Endothelial cell of umbilical vein (primary cell): Measurements from ENCODE around the gene ZNF106. TPM values are rescaled to one million over a fixed set of nuclear protein-coding genes. Genes with fewer than 3 reads are reported as not detected.

Experiments
- BruUV-seq: library from RNA; stranded (reverse); fragments of 400-500 nt; replicated peaks from 2 replicates; lab custom pipeline; 2021; lab: Mats Ljungman, UMichigan
- CTCF ChIA-PET: fragments of 300-600, 350-600 bp; sonication (Branson Sonifier 250); formaldehyde crosslinking; loops from one replicate; lab custom pipeline; 2021; ENCODE audit warnings: antibody characterized with exemption, inconsistent platforms; lab: Charles Lee
- POLR2A ChIA-PET: fragments of 300-600, 350-600 bp; sonication (Branson Sonifier 250); formaldehyde crosslinking; loops from one replicate; lab custom pipeline; 2021; ENCODE audit warnings: antibody characterized with exemption, inconsistent platforms; lab: Charles Lee
- DNase-seq: peaks from one replicate; pipeline ENCODE4 v3.0.0-alpha.2; 2011; ENCODE audit warnings: low read depth, low spot score
- FAIRE-seq: peaks from 2 replicates; lab custom pipeline; 2011; peaks lifted over from hg19 to GRCh38; lab: Jason Lieb, UNC
- H2AFZ ChIP-seq: 2 replicates; pipeline ENCODE4 v1.6.0; 2012; ENCODE audit warnings: low read depth, low read length, control low read depth, inconsistent platforms
- H3K27ac ChIP-seq: 2 replicates; pipeline ENCODE4 v1.5.1; 2011; ENCODE audit warnings: low read depth, mild to moderate bottlenecking, control low read depth, low read length, moderate library complexity; ENCODE audit not compliant: insufficient read depth
- H3K27me3 ChIP-seq, 2 experiments: 2 replicates each; pipeline versions ENCODE4 v1.6.0 to v1.6.1; 2011; ENCODE audit warnings: low read length in 2 of 2, mixed read lengths in 1 of 2; ENCODE audit not compliant: control insufficient read depth in 2 of 2, insufficient read depth in 2 of 2
- H3K36me3 ChIP-seq, 2 experiments: 2 replicates in 1 of 2; 3 replicates in 1 of 2; pipeline ENCODE4 v1.5.1; 2011; ENCODE audit warnings: low read length in 2 of 2, mild to moderate bottlenecking in 1 of 2, moderate library complexity in 1 of 2; ENCODE audit not compliant: control insufficient read depth in 2 of 2, insufficient read depth in 2 of 2; ENCODE audit errors: extremely low read depth in 1 of 2
- H3K4me1 ChIP-seq: 3 replicates; pipeline ENCODE4 v1.5.1; 2011; ENCODE audit warnings: mild to moderate bottlenecking, low read length; ENCODE audit not compliant: control insufficient read depth, insufficient read depth; ENCODE audit errors: extremely low read depth
- H3K4me2 ChIP-seq: 2 replicates; pipeline ENCODE4 v1.6.1; 2011; ENCODE audit warnings: low read length, control low read depth, mixed read lengths; ENCODE audit not compliant: insufficient read depth
- H3K4me3 ChIP-seq, 3 experiments: fragments of 200-600 bp in 1 of 3; sonication (generic), shearing (Covaris generic) in 1 of 3; replicated peaks in 1 of 3; 2 replicates each; pipeline ENCODE4 v1.5.1; 2011 to 2016; ENCODE audit warnings: control low read depth in 3 of 3, low read length in 3 of 3, mild to moderate bottlenecking in 2 of 3, inconsistent platforms in 1 of 3, low read depth in 1 of 3, moderate library complexity in 1 of 3; ENCODE audit not compliant: insufficient read depth in 1 of 3
- H3K79me2 ChIP-seq: 2 replicates; pipeline ENCODE4 v1.6.0; 2012; ENCODE audit warnings: low read length, inconsistent platforms; ENCODE audit not compliant: control insufficient read depth, insufficient read depth
- H3K9ac ChIP-seq: replicated peaks from 2 replicates; pipeline ENCODE3; 2011; ENCODE audit warnings: low read length, control low read depth; ENCODE audit not compliant: insufficient read depth; ENCODE audit errors: extremely low read depth
- H3K9me1 ChIP-seq: replicated peaks from 3 replicates; pipeline ENCODE4 v1.6.0; 2011; ENCODE audit warnings: mild to moderate bottlenecking, low read length; ENCODE audit not compliant: control insufficient read depth, insufficient read depth; ENCODE audit errors: extremely low read depth
- H3K9me3 ChIP-seq: replicated peaks from 2 replicates; pipeline ENCODE4 v1.5.1; 2012; ENCODE audit warnings: low read length, inconsistent platforms; ENCODE audit not compliant: control insufficient read depth, insufficient read depth
- H4K20me1 ChIP-seq: replicated peaks from 2 replicates; pipeline ENCODE3; 2011; ENCODE audit warnings: mild to moderate bottlenecking, low read length; ENCODE audit not compliant: control insufficient read depth, insufficient read depth; ENCODE audit errors: extremely low read depth
- CTCF ChIP-seq, 2 donors: IDR thresholded peaks; 1 replicate in 1 of 2; 2 replicates in 1 of 2; pipeline ENCODE4 v1.5.1; 2011; ENCODE audit warnings: low read length in 2 of 2, mild to moderate bottlenecking in 2 of 2, moderate library complexity in 2 of 2, control low read depth in 1 of 2, inconsistent platforms in 1 of 2, low read depth in 1 of 2; ENCODE audit not compliant: insufficient read depth in 1 of 2; ENCODE audit errors: extremely low read depth in 1 of 2
- EZH2 ChIP-seq: IDR thresholded peaks from 2 replicates; pipeline ENCODE4 v1.6.1; 2012; ENCODE audit warnings: borderline replicate concordance, low read depth, mild to moderate bottlenecking, moderate library complexity, low read length, inconsistent platforms; ENCODE audit not compliant: severe bottlenecking
- FOS ChIP-seq: IDR thresholded peaks from 2 replicates; pipeline ENCODE4 v1.6.1; 2011; ENCODE audit warnings: mild to moderate bottlenecking, low read length, moderate library complexity, borderline replicate concordance; ENCODE audit not compliant: insufficient read depth
- GATA2 ChIP-seq: IDR thresholded peaks from 2 replicates; pipeline ENCODE4 v1.7.0; 2011; ENCODE audit warnings: low read depth, mild to moderate bottlenecking, moderate library complexity, mixed read lengths, low read length; ENCODE audit not compliant: insufficient read length, insufficient read depth
- JUN ChIP-seq: IDR thresholded peaks from 2 replicates; pipeline ENCODE4 v1.6.1; 2011; ENCODE audit warnings: borderline replicate concordance, low read depth; ENCODE audit not compliant: insufficient read length, insufficient read depth
- MAX ChIP-seq: IDR thresholded peaks from 2 replicates; pipeline ENCODE4 v1.6.1; 2011; ENCODE audit not compliant: insufficient read depth, insufficient read length
- MYC ChIP-seq: IDR thresholded peaks from one replicate; pipeline ENCODE4 v1.6.1; 2011; ENCODE audit warnings: mild to moderate bottlenecking, low read depth, low read length
- POLR2A ChIP-seq: IDR thresholded peaks from 2 replicates; pipeline ENCODE4 v1.6.1; 2012; ENCODE audit warnings: low read depth, mild to moderate bottlenecking, control low read depth, low read length
- POLR2AphosphoS5 ChIP-seq: IDR thresholded peaks from 2 replicates; pipeline ENCODE4 v1.6.1; 2012; ENCODE audit warnings: low read depth, mild to moderate bottlenecking, control low read depth, low read length, moderate library complexity; ENCODE audit not compliant: insufficient read depth
- dilution Hi-C: fragments of 300-500 bp; cut with MboI; formaldehyde crosslinking; loops from one replicate; pipeline ENCODE4 v1.15.0; 2019; ENCODE audit warnings: low sequenced_read_pairs; ENCODE audit not compliant: extremely low pct_ligation_motif_present
- intact Hi-C: fragments of 100-400 bp; cut with micrococcal nuclease; formaldehyde crosslinking; loops from one replicate; pipeline ENCODE4 v1.10.0; 2022
- polyA plus RNA-seq, 4 experiments: library from polyadenylated mRNA; depleted of rRNA in 3 of 4; stranded (reverse) in 3 of 4; unstranded in 1 of 4; fragments of >200 nt; gene quantifications; 2 replicates each; pipeline versions ENCODE4 v1.2.1 to v1.2.3, GENCODE V29; 2011 to 2012; ENCODE audit warnings: missing spikeins in 1 of 4
- total RNA-seq: library from RNA; stranded (reverse); gene quantifications from 2 replicates; pipeline ENCODE4 v1.2.3, GENCODE V29; 2021

ZNF106 gene
- total and polyA plus RNA-seq, 2 donors (not counting 3 experiments of a cell fraction or from before 2014, with no cell fraction given) = 18.9 to 53.5 TPM

- peak overlapping the region; percentile 15 for H3K27ac ChIP-seq
- peak; percentile 81 for DNase-seq
Measured at GRCh38 chr15:42504631-42505030, 13.7 kb upstream of the ZNF106 start.

More at GRCh38 chr15:42504631-42505030, 13.7 kb upstream of the ZNF106 start:
- Histone ChIP-seq H3K36me3 (no peaks in the 10 kb centered on the region), H4K20me1 (no peaks in the 10 kb centered on the region), H3K27me3 (no peaks in the 10 kb centered on the region), H3K79me2 (peaks cover 92% of the 10 kb centered on the region), H3K4me1 (peaks cover 28% of the 10 kb centered on the region), H3K4me2 (peak overlapping the region; percentile 37), H3K9me3 (no peaks in the 10 kb centered on the region), H3K9ac (peak overlapping the region; percentile 40), H2AFZ (no peak overlapping the region), H3K4me3 (no peak overlapping the region), H3K9me1 (no peaks in the 10 kb centered on the region)
- ChIA-PET CTCF (interaction anchor here (1.1 to 1.2 kb wide), 2 partner anchors 12 to 50 kb away, joined by 3 read pairs; no protein-coding TSS in a partner anchor), POLR2A (no interaction called here)
- intact Hi-C loops (no loop called here), dilution Hi-C loops (no loop called here)
- no peak for TF ChIP-seq JUN
- no peak for TF ChIP-seq POLR2A
- no peak for TF ChIP-seq GATA2
- TF ChIP-seq POLR2AphosphoS5 = no peak
- TF ChIP-seq CTCF (IDR thresholded peaks at IDR 0.05; ENCODE audit: extremely low read depth in 1 of 2, insufficient read depth in 1 of 2, low read depth in 1 of 2, low read length in 2 of 2) = no peak
- TF ChIP-seq EZH2 = no peak
- TF ChIP-seq MYC = no peak
- TF ChIP-seq FOS = no peak
- TF ChIP-seq MAX = no peak
- no TSS peak for BruUV-seq
- FAIRE-seq = peak; percentile 35
